Panc1 (cell line): ENCODE data around the gene DNASE2B. TPM values are rescaled to one million over a fixed set of nuclear protein-coding genes. Genes with fewer than 3 reads are reported as not detected.

ENCODE experiments used
- ATAC-seq: fragments of 200-7000 bp; cut with Tn5 transposase; 2 replicates; pipeline ENCODE4 v1.9.1; 2020; ENCODE audit warnings: mild to moderate bottlenecking, moderate library complexity
- BruUV-seq: library from RNA; stranded (reverse); fragments of 400-500 nt; replicated peaks from 2 replicates; lab custom pipeline; 2021; lab: Mats Ljungman, UMichigan
- CTCF ChIA-PET: fragments of 300-600 bp; sonication (Branson Sonifier 250); formaldehyde crosslinking; loops from one replicate; lab custom pipeline; 2022; ENCODE audit warnings: antibody characterized with exemption; lab: Charles Lee
- POLR2A ChIA-PET: fragments of 300-600 bp; sonication (Branson Sonifier 250); formaldehyde crosslinking; loops from one replicate; lab custom pipeline; 2022; ENCODE audit warnings: antibody characterized with exemption; lab: Charles Lee
- DNase-seq: peaks from one replicate; pipeline ENCODE4 v3.0.0-alpha.2; 2010; ENCODE audit warnings: low read depth, low spot score
- H3K27ac ChIP-seq: 2 replicates; pipeline ENCODE4 v1.5.1; 2011; ENCODE audit warnings: mild to moderate bottlenecking, low read length, inconsistent platforms
- H3K27me3 ChIP-seq: fragments of 200-500 bp; sonication (Bioruptor generic); 2 replicates; pipeline ENCODE4 v1.6.0; 2014; ENCODE audit warnings: low read length, inconsistent platforms; ENCODE audit not compliant: control insufficient read depth, insufficient read depth
- H3K36me3 ChIP-seq: fragments of 200-500 bp; sonication (Bioruptor generic); 2 replicates; pipeline ENCODE4 v1.5.1; 2014; ENCODE audit warnings: inconsistent platforms, mild to moderate bottlenecking, low read length, moderate library complexity; ENCODE audit not compliant: control insufficient read depth, insufficient read depth
- H3K4me1 ChIP-seq: 2 replicates; pipeline ENCODE4 v1.5.1; 2011; ENCODE audit warnings: inconsistent platforms, mild to moderate bottlenecking, low read length, moderate library complexity; ENCODE audit not compliant: control insufficient read depth, insufficient read depth
- H3K4me3 ChIP-seq, 2 experiments: 2 replicates each; pipeline ENCODE4 v1.5.1; 2011 to 2012; ENCODE audit warnings: low read depth in 2 of 2, low read length in 2 of 2, mild to moderate bottlenecking in 2 of 2, inconsistent platforms in 1 of 2, moderate library complexity in 1 of 2
- H3K9me3 ChIP-seq: fragments of 200-500 bp; sonication (Bioruptor generic); 2 replicates; pipeline ENCODE4 v1.5.1; 2014; ENCODE audit warnings: low read depth, mild to moderate bottlenecking, inconsistent platforms, low read length, moderate library complexity; ENCODE audit not compliant: control insufficient read depth, insufficient read depth
- POLR2AphosphoS5 ChIP-seq: IDR thresholded peaks from 2 replicates; pipeline ENCODE4 v1.6.1; 2012; ENCODE audit warnings: mild to moderate bottlenecking, low read depth, low read length, moderate library complexity
- REST ChIP-seq, 2 experiments: IDR thresholded peaks; 2 replicates each; pipeline ENCODE4 v1.6.1; 2011 to 2012; ENCODE audit warnings: low read depth in 2 of 2, control low read depth in 1 of 2, low read length in 1 of 2, mild to moderate bottlenecking in 1 of 2, moderate library complexity in 1 of 2; ENCODE audit not compliant: insufficient read depth in 1 of 2
- SIN3A ChIP-seq: IDR thresholded peaks from 2 replicates; pipeline ENCODE4 v1.6.1; 2012; ENCODE audit warnings: low read depth, mild to moderate bottlenecking, low read length, moderate library complexity, borderline replicate concordance; ENCODE audit not compliant: insufficient read depth
- TCF7L2 ChIP-seq: IDR thresholded peaks from 2 replicates; pipeline ENCODE4 v1.6.1; 2011; ENCODE audit warnings: mild to moderate bottlenecking, low read depth, low read length, inconsistent platforms
- in situ Hi-C: cut with HindIII; loops from 2 replicates; pipeline ENCODE4 v1.10.0; 2016; ENCODE audit warnings: low sequenced_read_pairs, low pct_unique_long_range_greater_than_20kb
- intact Hi-C: fragments of 100-400 bp; cut with micrococcal nuclease; formaldehyde crosslinking; loops from one replicate; pipeline ENCODE4 v1.10.0; 2022; ENCODE audit not compliant: unreplicated experiment
- total RNA-seq: library from RNA; stranded (reverse); gene quantifications from one replicate; pipeline ENCODE4 v1.2.1, GENCODE V29; 2021; ENCODE audit not compliant: unreplicated experiment
- TF ChIP-seq, protein P1 (sequence below): fragments of 450-650 bp; IDR thresholded peaks from 2 replicates; pipeline ENCODE4 v1.5.1; 2017; ENCODE audit warnings: mild to moderate bottlenecking

The DNASE2B gene
- total RNA-seq, 1 experiment from 2014 or later: not detected

DNA sequence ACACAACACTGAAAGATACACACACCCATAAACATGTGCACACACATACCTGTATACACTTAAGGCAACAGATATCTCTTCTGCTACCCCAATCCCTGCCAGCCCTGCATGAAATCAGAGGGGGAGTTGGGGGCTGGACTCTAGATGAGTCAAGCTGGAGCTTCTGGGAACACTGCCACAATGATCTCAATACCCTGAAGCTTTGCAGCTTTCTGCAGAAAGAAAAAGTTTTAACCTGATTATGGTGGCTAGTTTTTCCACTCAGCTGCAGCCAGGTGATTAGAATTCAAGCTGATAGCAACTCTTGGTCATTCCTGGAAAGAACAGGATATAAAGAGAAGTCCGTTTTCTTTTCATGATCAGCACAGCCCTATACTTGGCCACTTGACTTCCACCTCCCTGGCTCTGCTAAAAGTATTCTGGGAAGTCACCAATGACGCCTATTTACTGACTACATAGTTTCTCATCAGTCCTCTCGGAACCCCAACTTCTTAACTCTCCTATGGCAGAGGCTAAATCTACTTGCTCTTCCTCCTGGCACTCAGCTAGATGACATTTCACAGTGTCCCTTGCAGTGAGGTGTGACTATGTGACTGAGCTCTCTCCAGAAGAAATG, 20.7 kb upstream of the DNASE2B start:
- CTCF ChIA-PET: no interaction called here
- Histone ChIP-seq H3K36me3 (no peaks in the 10 kb centered on the region), H3K4me1 (no peaks in the 10 kb centered on the region), H3K9me3 (no peaks in the 10 kb centered on the region), H3K27ac (no peak overlapping the region), H3K27me3 (no peaks in the 10 kb centered on the region), H3K4me3 (no peak overlapping the region)
- in situ Hi-C loops (no loop called here), intact Hi-C loops (no loop called here)
- TF ChIP-seq POLR2AphosphoS5 (no peak), SIN3A (no peak), TCF7L2 (no peak), REST (IDR thresholded peaks at IDR 0.05; ENCODE audit: insufficient read depth in 1 of 2, low read depth in 2 of 2, low read length in 1 of 2) (no peak)
- TF ChIP-seq, protein P1, sequence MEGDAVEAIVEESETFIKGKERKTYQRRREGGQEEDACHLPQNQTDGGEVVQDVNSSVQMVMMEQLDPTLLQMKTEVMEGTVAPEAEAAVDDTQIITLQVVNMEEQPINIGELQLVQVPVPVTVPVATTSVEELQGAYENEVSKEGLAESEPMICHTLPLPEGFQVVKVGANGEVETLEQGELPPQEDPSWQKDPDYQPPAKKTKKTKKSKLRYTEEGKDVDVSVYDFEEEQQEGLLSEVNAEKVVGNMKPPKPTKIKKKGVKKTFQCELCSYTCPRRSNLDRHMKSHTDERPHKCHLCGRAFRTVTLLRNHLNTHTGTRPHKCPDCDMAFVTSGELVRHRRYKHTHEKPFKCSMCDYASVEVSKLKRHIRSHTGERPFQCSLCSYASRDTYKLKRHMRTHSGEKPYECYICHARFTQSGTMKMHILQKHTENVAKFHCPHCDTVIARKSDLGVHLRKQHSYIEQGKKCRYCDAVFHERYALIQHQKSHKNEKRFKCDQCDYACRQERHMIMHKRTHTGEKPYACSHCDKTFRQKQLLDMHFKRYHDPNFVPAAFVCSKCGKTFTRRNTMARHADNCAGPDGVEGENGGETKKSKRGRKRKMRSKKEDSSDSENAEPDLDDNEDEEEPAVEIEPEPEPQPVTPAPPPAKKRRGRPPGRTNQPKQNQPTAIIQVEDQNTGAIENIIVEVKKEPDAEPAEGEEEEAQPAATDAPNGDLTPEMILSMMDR: no peak
- BruUV-seq: no TSS peak
- no peak for DNase-seq
- POLR2A ChIA-PET: no interaction called here
- ATAC-seq: 0 out of 2 replicates have a peak, but pooled peaks have one; percentile 39

- H3K36me3 ChIP-seq: no peaks in the 10 kb centered on the region
- POLR2A ChIA-PET: no interaction called here
- intact Hi-C loops (no loop called here), in situ Hi-C loops (no loop called here)
- H3K4me3 ChIP-seq: no peak overlapping the region
- 0 out of 2 replicates have a peak, but pooled peaks have one; percentile 30 for ATAC-seq
- H3K9me3 ChIP-seq: no peaks in the 10 kb centered on the region
- H3K4me1 ChIP-seq: no peaks in the 10 kb centered on the region
- BruUV-seq: no TSS peak
- CTCF ChIA-PET: no interaction called here
- no peak overlapping the region for H3K27ac ChIP-seq
- TF ChIP-seq TCF7L2 (no peak), SIN3A (no peak), REST (IDR thresholded peaks at IDR 0.05; ENCODE audit: insufficient read depth in 1 of 2, low read depth in 2 of 2, low read length in 1 of 2) (no peak), POLR2AphosphoS5 (no peak)
- TF ChIP-seq, protein P1: no peak
- H3K27me3 ChIP-seq: no peaks in the 10 kb centered on the region
- DNase-seq: no peak
Measured at GRCh38 chr1:84379138-84379916, 19.0 kb upstream of the DNASE2B start.
